Measurements from ENCODE around the gene DENND5A. TPM values are rescaled to one million over a fixed set of nuclear protein-coding genes. Genes with fewer than 3 reads are reported as not detected.

DENND5A gene
- 10 to 100 TPM; 22.0 to 25.2 TPM for total RNA-seq

GRCh38 chr11:9265211-9266131 lies at the start of gene DENND5A:
DENND5A (minus strand) TSS chr11:9265350; CDS start chr11:9265069, 281 bp downstream.
- POLR2A ChIA-PET: interaction anchor here (0.9 to 1.9 kb wide), 3 partner anchors 89 to 195 kb away, joined by 4 to 11 read pairs (median 4); partner anchors contain the start of genes IPO7 and ZNF143
- CTCF ChIA-PET: interaction anchor here (0.6 to 1.5 kb wide), 2 partner anchors 10 to 107 kb away, joined by 3 to 5 read pairs; no protein-coding TSS in a partner anchor

- ChIA-PET CTCF (interaction anchor here (0.8 to 1.2 kb wide), 2 partner anchors 12 to 72 kb away, joined by 3 to 5 read pairs; no protein-coding TSS in a partner anchor), POLR2A (interaction anchor here (0.9 to 3.9 kb wide), 3 partner anchors 49 to 146 kb away, joined by 4 to 27 read pairs (median 5); partner anchors contain the start of genes IPO7 and ZNF143)
Measured at GRCh38 chr11:9314291-9315077, 49.3 kb upstream of the DENND5A start, which contains the start of gene TMEM41B. TMEM41B (minus strand) TSS chr11:9314593; CDS start chr11:9314441, 152 bp downstream.

- CTCF ChIA-PET: no interaction called here
- POLR2A ChIA-PET: interaction anchor here (1.0 to 3.9 kb wide), 2 partner anchors 71 to 73 kb away, joined by 3 to 27 read pairs; partner anchors contain the start of gene IPO7
Measured at GRCh38 chr11:9313648-9314290, 48.6 kb upstream of the DENND5A start.

- ChIA-PET CTCF (interaction anchor here (0.5 to 1.8 kb wide), 6 partner anchors 50 to 780 kb away, joined by 3 to 7 read pairs (median 4); no protein-coding TSS in a partner anchor), POLR2A (interaction anchor here (0.5 to 0.6 kb wide), 2 partner anchors 13 to 33 kb away, joined by 3 read pairs; no protein-coding TSS in a partner anchor)
Measured at GRCh38 chr11:9310485-9311090, 45.4 kb upstream of the DENND5A start.

GRCh38 chr11:9304178-9304577 lies 39.0 kb upstream of the DENND5A start:
- POLR2A ChIA-PET: no interaction called here
- CTCF ChIA-PET: interaction anchor here (1.0 kb wide), 1 partner anchor 21 kb away, joined by 5 read pairs; no protein-coding TSS in a partner anchor

GRCh38 chr11:9302448-9302847 lies 37.3 kb upstream of the DENND5A start:
- ChIA-PET POLR2A (no interaction called here), CTCF (no interaction called here)

GRCh38 chr11:9301720-9302119 lies 36.6 kb upstream of the DENND5A start:
- POLR2A ChIA-PET: interaction anchor here (1.0 kb wide), 1 partner anchor 206 kb away, joined by 5 read pairs; no protein-coding TSS in a partner anchor

GRCh38 chr11:9293646-9294045 lies 28.5 kb upstream of the DENND5A start:
- POLR2A ChIA-PET: no interaction called here
- CTCF ChIA-PET: no interaction called here

More at GRCh38 chr11:9301720-9302119, 36.6 kb upstream of the DENND5A start:
- CTCF ChIA-PET: no interaction called here

- ChIA-PET CTCF (interaction anchor here (0.6 kb wide), 1 partner anchor 106 kb away, joined by 4 read pairs; no protein-coding TSS in a partner anchor), POLR2A (interaction anchor here (0.6 kb wide), 1 partner anchor 54 kb away, joined by 3 read pairs; no protein-coding TSS in a partner anchor)
Measured at GRCh38 chr11:9285850-9286587, 20.9 kb upstream of the DENND5A start.

- ChIA-PET CTCF (interaction anchor here (0.6 to 1.2 kb wide), 3 partner anchors 18 to 203 kb away, joined by 4 to 7 read pairs (median 5); no protein-coding TSS in a partner anchor), POLR2A (interaction anchor here (0.7 to 0.9 kb wide), 3 partner anchors 30 to 180 kb away, joined by 3 read pairs; partner anchors contain the start of gene ZNF143)
Measured at GRCh38 chr11:9280655-9281301, 15.6 kb upstream of the DENND5A start.

GRCh38 chr11:9277176-9277575 lies 12.0 kb upstream of the DENND5A start:
- ChIA-PET CTCF (interaction anchor here (0.6 kb wide), 1 partner anchor 16 kb away, joined by 4 read pairs; no protein-coding TSS in a partner anchor), POLR2A (no interaction called here)

GRCh38 chr11:9276571-9276970 lies 11.4 kb upstream of the DENND5A start:
- ChIA-PET CTCF (interaction anchor here (0.6 kb wide), 1 partner anchor 15 kb away, joined by 4 read pairs; no protein-coding TSS in a partner anchor), POLR2A (no interaction called here)

- ChIA-PET CTCF (interaction anchor here (1.5 kb wide), 1 partner anchor 9 kb away, joined by 5 read pairs; the partner anchor contains the start of gene DENND5A), POLR2A (interaction anchor here (1.5 kb wide), 1 partner anchor 186 kb away, joined by 3 read pairs; the partner anchor contains the start of gene ZNF143)
Measured at GRCh38 chr11:9274499-9275258, 9.5 kb upstream of the DENND5A start.

GRCh38 chr11:9273376-9274336 lies 8.5 kb upstream of the DENND5A start:
- ChIA-PET CTCF (interaction anchor here (1.4 kb wide), 1 partner anchor 27 kb away, joined by 3 read pairs; no protein-coding TSS in a partner anchor), POLR2A (interaction anchor here (0.5 to 1.5 kb wide), 3 partner anchors 183 to 226 kb away, joined by 3 to 5 read pairs (median 3); partner anchors contain the start of gene ZNF143)

GRCh38 chr11:9269492-9270013 lies 4.4 kb upstream of the DENND5A start:
- ChIA-PET POLR2A (no interaction called here), CTCF (no interaction called here)
